ENCODE data around the gene FGF8. TPM values are rescaled to one million over a fixed set of nuclear protein-coding genes. Genes with fewer than 3 reads are reported as not detected.

The FGF8 gene
- total RNA-seq, 1 experiment from 2014 or later, result 14.3 TPM

DNA sequence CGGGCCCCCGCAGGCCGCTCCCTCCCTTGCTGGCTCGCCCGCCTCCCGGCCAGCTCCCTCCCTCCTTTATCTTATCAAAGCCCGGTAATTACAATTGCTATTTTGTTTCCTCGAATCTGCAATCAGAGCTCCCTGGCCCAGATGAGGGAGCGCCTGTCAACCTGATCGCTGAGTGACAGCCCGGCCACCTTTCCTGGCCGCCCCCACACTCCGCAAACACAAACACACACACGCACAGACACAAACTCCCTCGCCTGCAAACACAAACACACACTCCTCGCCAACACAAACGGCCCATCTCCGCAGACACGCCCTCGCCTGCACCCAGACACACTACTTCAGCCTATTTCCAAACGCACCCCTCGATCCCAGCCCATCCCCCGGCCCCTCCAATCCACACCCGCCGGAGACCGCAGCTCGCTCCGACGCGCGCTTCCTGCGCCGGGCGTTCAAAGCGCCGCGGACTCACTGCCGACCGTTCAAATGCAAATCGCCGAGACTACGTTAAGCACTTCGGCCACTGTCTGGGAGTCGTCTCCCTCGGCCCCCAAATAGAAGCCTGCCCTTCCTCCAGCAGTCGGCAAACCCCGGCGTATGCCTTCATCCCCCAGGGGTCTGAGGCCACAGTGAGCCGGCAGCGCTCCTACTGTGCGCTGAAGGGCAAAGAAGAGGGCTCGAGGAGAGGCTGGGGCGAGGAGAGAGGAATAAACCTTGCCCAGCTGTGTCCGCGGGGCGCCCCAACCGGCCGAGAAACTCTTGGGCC, 3.0 kb upstream of the FGF8 start:
- no peak overlapping the region for H3T11ph ChIP-seq (ENCODE audit: low read length)
- Mint-ChIP-seq H3K4me3 (peak overlapping the region; percentile 61 to 86), H3K36me3 (ENCODE audit: insufficient read depth in 1 of 3, low read depth in 3 of 3) (peaks cover 6 to 9% (median 6%) of the 10 kb centered on the region in 3 experiments; a peak in 5 of 7 replicates), H3K9me3 (no peaks in the 10 kb centered on the region; a peak in 1 of 5 replicates), H3K4me1 (peaks cover 44 to 67% of the 10 kb centered on the region in 2 experiments), H3K27me3 (ENCODE audit: low read depth) (peaks cover 47% of the 10 kb centered on the region), H3K27ac (peak overlapping the region; percentile 1 to 59 (median 53); a peak in 5 of 7 replicates)
- DNase-seq, result peak; percentile 94
- peak overlapping the region; percentile 72 for H3K4me2 ChIP-seq (ENCODE audit: insufficient read depth, insufficient read length, low read length)
- no peak overlapping the region for H2BK120ac ChIP-seq (ENCODE audit: low read depth, low read length, poor library complexity, severe bottlenecking)
- no peak overlapping the region for H4K5ac ChIP-seq (ENCODE audit: insufficient read length, low read depth, low read length)
- H4K20me1 ChIP-seq (ENCODE audit: control insufficient read depth, insufficient read depth, insufficient read length), result peaks cover 2% of the 10 kb centered on the region
- peaks cover 36% of the 10 kb centered on the region for H3K27me3 ChIP-seq (ENCODE audit: insufficient read depth, low read length)
- H3K27ac ChIP-seq (ENCODE audit: insufficient read length, low read depth, low read length), result no peak overlapping the region
- H3K9me3 ChIP-seq (ENCODE audit: control insufficient read depth, low read depth, low read length), result no peaks in the 10 kb centered on the region
- H3K18ac ChIP-seq (ENCODE audit: insufficient read length, low read depth, low read length), result no peak overlapping the region
- no peak overlapping the region for H2BK12ac ChIP-seq (ENCODE audit: insufficient read length, low read depth, low read length)
- H3K4ac ChIP-seq (ENCODE audit: low read depth, low read length), result no peak overlapping the region
- H3K14ac ChIP-seq (ENCODE audit: insufficient read depth, low read length), result no peak overlapping the region; the same call in 1 of the 2 replicates
- no CpG with 5 or more reads among the region's 58 CpGs for WGBS (ENCODE audit: extremely low coverage, insufficient read length, low lambda C conversion rate)
- no peak overlapping the region for H2AK5ac ChIP-seq (ENCODE audit: insufficient read length, low read length)
- no peak overlapping the region for H2BK5ac ChIP-seq (ENCODE audit: insufficient read length, low read length)
- H3K4me1 ChIP-seq (ENCODE audit: insufficient read depth, low read length), result peaks cover 5% of the 10 kb centered on the region; the same call in 1 of the 2 replicates
- H2AFZ ChIP-seq (ENCODE audit: low read length), result no peak overlapping the region
- H3K79me2 ChIP-seq (ENCODE audit: insufficient read depth, low read length), result peaks cover 2% of the 10 kb centered on the region; the same call in 1 of the 2 replicates
- peaks cover 42% of the 10 kb centered on the region for H3K23me2 ChIP-seq (ENCODE audit: insufficient read length, low read depth, low read length, poor library complexity, severe bottlenecking)
- H3K56ac ChIP-seq (ENCODE audit: insufficient read length, low read depth, low read length), result no peak overlapping the region
- H4K91ac ChIP-seq (ENCODE audit: insufficient read length, low read depth, low read length), result no peak overlapping the region
- TF ChIP-seq, protein P1, sequence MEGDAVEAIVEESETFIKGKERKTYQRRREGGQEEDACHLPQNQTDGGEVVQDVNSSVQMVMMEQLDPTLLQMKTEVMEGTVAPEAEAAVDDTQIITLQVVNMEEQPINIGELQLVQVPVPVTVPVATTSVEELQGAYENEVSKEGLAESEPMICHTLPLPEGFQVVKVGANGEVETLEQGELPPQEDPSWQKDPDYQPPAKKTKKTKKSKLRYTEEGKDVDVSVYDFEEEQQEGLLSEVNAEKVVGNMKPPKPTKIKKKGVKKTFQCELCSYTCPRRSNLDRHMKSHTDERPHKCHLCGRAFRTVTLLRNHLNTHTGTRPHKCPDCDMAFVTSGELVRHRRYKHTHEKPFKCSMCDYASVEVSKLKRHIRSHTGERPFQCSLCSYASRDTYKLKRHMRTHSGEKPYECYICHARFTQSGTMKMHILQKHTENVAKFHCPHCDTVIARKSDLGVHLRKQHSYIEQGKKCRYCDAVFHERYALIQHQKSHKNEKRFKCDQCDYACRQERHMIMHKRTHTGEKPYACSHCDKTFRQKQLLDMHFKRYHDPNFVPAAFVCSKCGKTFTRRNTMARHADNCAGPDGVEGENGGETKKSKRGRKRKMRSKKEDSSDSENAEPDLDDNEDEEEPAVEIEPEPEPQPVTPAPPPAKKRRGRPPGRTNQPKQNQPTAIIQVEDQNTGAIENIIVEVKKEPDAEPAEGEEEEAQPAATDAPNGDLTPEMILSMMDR (conservative IDR thresholded peaks at IDR 0.05), result no peak
- peak overlapping the region; percentile 23 for H3K9ac ChIP-seq (ENCODE audit: extremely low read depth, insufficient read length, low read length)
- no peak overlapping the region for H4K8ac ChIP-seq (replicated peaks; ENCODE audit: insufficient read length, low read depth, low read length)
- no peak overlapping the region for H2BK15ac ChIP-seq (ENCODE audit: low read depth, low read length)
- H2BK20ac ChIP-seq (ENCODE audit: low read depth, low read length, poor library complexity, severe bottlenecking), result no peak overlapping the region
- no peaks in the 10 kb centered on the region for H3K79me1 ChIP-seq (ENCODE audit: insufficient read depth, low read depth, low read length, poor library complexity, severe bottlenecking)
- no peak overlapping the region for H3K23ac ChIP-seq (ENCODE audit: insufficient read length, low read depth, low read length)
